Gastroesophageal sphincter (tissue), 3 donors: ENCODE data around the gene CRKL.

Experiments
- CTCF ChIP-seq, 4 experiments: fragments of 200-600 bp in 2 of 4; fragments of 450-650 bp in 2 of 4; sonication (generic) in 1 of 4; IDR thresholded peaks; one replicate each; pipeline ENCODE4 v1.5.1; 2017 to 2019; ENCODE audit warnings: antibody characterized with exemption in 4 of 4, mild to moderate bottlenecking in 2 of 4, moderate library complexity in 2 of 4
- EP300 ChIP-seq: sonication (generic); formaldehyde crosslinking; IDR thresholded peaks from one replicate; pipeline ENCODE4 v1.6.1; 2017; ENCODE audit warnings: antibody characterized with exemption, mild to moderate bottlenecking
- POLR2A ChIP-seq, 2 donors: fragments of 450-650 bp; IDR thresholded peaks; one replicate each; pipeline ENCODE4 v1.6.1; 2017; ENCODE audit warnings: antibody characterized with exemption in 2 of 2, mild to moderate bottlenecking in 2 of 2, moderate library complexity in 1 of 2
- POLR2AphosphoS5 ChIP-seq: sonication (generic); formaldehyde crosslinking; IDR thresholded peaks from one replicate; pipeline ENCODE4 v1.6.1; 2017; ENCODE audit warnings: antibody characterized with exemption

- TF ChIP-seq POLR2A (IDR thresholded peaks at IDR 0.05) (no peak), CTCF (IDR thresholded peaks at IDR 0.05) (no peak), EP300 (no peak), POLR2AphosphoS5 (no peak)
These were observed 23.7 kb downstream of the CRKL start for GRCh38 chr22:20940904-20941385.
